Right cardiac atrium (tissue), 5 donors: ENCODE measurements around the gene ZNF487. TPM values are rescaled to one million over a fixed set of nuclear protein-coding genes. Genes with fewer than 3 reads are reported as not detected.
"Not testable (repeated sequence)": the region's sequence is repeated elsewhere in the genome, so short reads cannot be mapped to it uniquely, and the experiment has no call there.

Experiments
- ATAC-seq, 2 donors: fragments of 200-7000 bp; cut with Tn5 transposase; one replicate each; pipeline versions ENCODE4 v1.8.0 to v1.9.1; 2020; ENCODE audit warnings: moderate library complexity in 2 of 2, mild to moderate bottlenecking in 1 of 2
- DNase-seq, 3 donors: peaks; one replicate each; pipeline ENCODE4 v3.0.0-alpha.2; 2020
- H3K27ac ChIP-seq: one replicate; pipeline ENCODE4 v1.5.1; 2013; ENCODE audit warnings: mild to moderate bottlenecking, low read length, control low read depth, moderate library complexity
- H3K27me3 ChIP-seq: one replicate; pipeline ENCODE4 v1.6.1; 2013; ENCODE audit not compliant: control insufficient read depth, insufficient read depth
- H3K4me1 ChIP-seq: one replicate; pipeline ENCODE4 v1.6.1; 2013; ENCODE audit warnings: low read length; ENCODE audit not compliant: control insufficient read depth, insufficient read depth
- H3K4me3 ChIP-seq: one replicate; pipeline ENCODE4 v1.5.1; 2013; ENCODE audit warnings: low read length, control low read depth
- H3K9me3 ChIP-seq: one replicate; pipeline ENCODE4 v1.6.1; 2013; ENCODE audit warnings: low read length; ENCODE audit not compliant: control insufficient read depth
- WGBS: extraction: QIAGEN DNeasy Blood & Tissue Kit; methylation state at CpG from one replicate; pipeline ENCODE4 v1.1.7; 2013; 5-methylcytosine and 5-hydroxymethylcytosine counted together
- intact Hi-C, 4 donors: fragments of 100-400 bp; cut with DNase I; formaldehyde crosslinking; loops; one replicate each; pipeline versions ENCODE4 v1.11.0 to v1.14.0; 2022 to 2023
- polyA plus RNA-seq: library from polyadenylated mRNA; stranded (reverse); fragments of 200-250 nt; gene quantifications from one replicate; pipeline ENCODE4 v1.2.3, GENCODE V29; 2013
- total RNA-seq, 4 donors: library from RNA; stranded (reverse); fragmentation: NEBNext Ultra II Directional; extraction: Animal tissue kit (Norgen Biotek cat#: 25700); gene quantifications; one replicate each; pipeline ENCODE4 v1.2.1, GENCODE V29; 2021
- donor health status: healthy with polysubstance abuse.
- donor health status: DM: no; HTN: yes; CAD: no.
- donor health status: DM: no; HTN: no; CAD: no.
- donor health status: DM: no; HTN: yes; CAD: no; lungs with severe emphysema.
- donor health status: DM: yes; HTN: yes; CAD: no.

The ZNF487 gene
- total and polyA plus RNA-seq, 5 donors = 3.0 to 4.2 (median 3.6) TPM

- Histone ChIP-seq H3K4me3 (peak overlapping the region; percentile 50), H3K4me1 (peaks cover 3% of the 10 kb centered on the region), H3K9me3 (no peaks in the 10 kb centered on the region), H3K27me3 (no peaks in the 10 kb centered on the region), H3K27ac (peak overlapping the region; percentile 94)
- DNase-seq = no peak
- ATAC-seq = no peak
- 55% methylated on average over 18 of the region's 18 CpGs for WGBS
- intact Hi-C loops = no loop called here
Observed at GRCh38 chr10:43419997-43420368, 16.9 kb upstream of the ZNF487 start.

- Histone ChIP-seq H3K4me3 (peak overlapping the region; percentile 50), H3K27ac (peak overlapping the region; percentile 94), H3K27me3 (no peaks in the 10 kb centered on the region), H3K4me1 (peaks cover 3% of the 10 kb centered on the region), H3K9me3 (no peaks in the 10 kb centered on the region)
- under 1% methylated on average over 63 of the region's 63 CpGs for WGBS
- peak; percentile 98 to 99 for ATAC-seq
- intact Hi-C loops = no loop called here
- DNase-seq = peak; percentile 93 to 97 (median 97)
Observed at GRCh38 chr10:43420369-43421200, 16.3 kb upstream of the ZNF487 start.

- H3K4me3 ChIP-seq = peak overlapping the region; percentile 50
- peak overlapping the region; percentile 94 for H3K27ac ChIP-seq
- ATAC-seq (no peak), DNase-seq (no peak)
- WGBS = 21% methylated on average over 4 of the region's 4 CpGs
- H3K27me3 ChIP-seq = no peaks in the 10 kb centered on the region
- intact Hi-C loops = no loop called here
- H3K4me1 ChIP-seq = peaks cover 3% of the 10 kb centered on the region
- no peaks in the 10 kb centered on the region for H3K9me3 ChIP-seq
Observed at GRCh38 chr10:43421201-43421507, 15.8 kb upstream of the ZNF487 start.

GRCh38 chr10:43421519-43421918 lies 15.4 kb upstream of the ZNF487 start:
- DNase-seq = no peak
- H3K4me3 ChIP-seq = no peak overlapping the region
- H3K4me1 ChIP-seq = peaks cover 3% of the 10 kb centered on the region
- WGBS = 82% methylated on average over 6 of the region's 6 CpGs
- intact Hi-C loops = no loop called here
- no peaks in the 10 kb centered on the region for H3K27me3 ChIP-seq
- H3K9me3 ChIP-seq = no peaks in the 10 kb centered on the region
- H3K27ac ChIP-seq = peak overlapping the region; percentile 67
- no peak for ATAC-seq

GRCh38 chr10:43421944-43422343 lies 15.0 kb upstream of the ZNF487 start:
- H3K4me3 ChIP-seq, H3K9me3 ChIP-seq, H3K27me3 ChIP-seq, intact Hi-C loops, H3K4me1 ChIP-seq, ATAC-seq, DNase-seq: not testable (repeated sequence)
- WGBS = 97% methylated on average over 4 of the region's 4 CpGs
- H3K27ac ChIP-seq = peak overlapping the region; percentile 10

GRCh38 chr10:43424416-43424815 lies 12.5 kb upstream of the ZNF487 start:
- H3K27ac ChIP-seq = no peak overlapping the region
- ATAC-seq (no peak), DNase-seq (no peak)
- 91% methylated on average over 6 of the region's 6 CpGs for WGBS
- intact Hi-C loops = no loop called here
- no peaks in the 10 kb centered on the region for H3K27me3 ChIP-seq
- H3K4me3 ChIP-seq = no peak overlapping the region
- no peaks in the 10 kb centered on the region for H3K9me3 ChIP-seq
- peaks cover 3% of the 10 kb centered on the region for H3K4me1 ChIP-seq

GRCh38 chr10:43426476-43426875 lies 10.4 kb upstream of the ZNF487 start:
- H3K4me3 ChIP-seq, H3K4me1 ChIP-seq, DNase-seq, intact Hi-C loops, H3K27me3 ChIP-seq, H3K9me3 ChIP-seq, ATAC-seq, H3K27ac ChIP-seq: not testable (repeated sequence)
- WGBS = 95% methylated on average over 12 of the region's 12 CpGs

GRCh38 chr10:43427166-43427825 lies 9.6 kb upstream of the ZNF487 start:
- intact Hi-C loops = no loop called here
- no peaks in the 10 kb centered on the region for H3K4me1 ChIP-seq
- H3K4me3 ChIP-seq = no peak overlapping the region
- DNase-seq (no peak), ATAC-seq (no peak)
- 87% methylated on average over 12 of the region's 12 CpGs for WGBS
- no peaks in the 10 kb centered on the region for H3K9me3 ChIP-seq
- H3K27me3 ChIP-seq = no peaks in the 10 kb centered on the region
- no peak overlapping the region for H3K27ac ChIP-seq

- no peak for DNase-seq
- no peaks in the 10 kb centered on the region for H3K4me1 ChIP-seq
- intact Hi-C loops = no loop called here
- no peak for ATAC-seq
- no peak overlapping the region for H3K27ac ChIP-seq
- WGBS = 91% methylated on average over 8 of the region's 8 CpGs
- no peak overlapping the region for H3K4me3 ChIP-seq
- H3K9me3 ChIP-seq = no peaks in the 10 kb centered on the region
- no peaks in the 10 kb centered on the region for H3K27me3 ChIP-seq
Observed at GRCh38 chr10:43430926-43431663, 5.8 kb upstream of the ZNF487 start.

- intact Hi-C loops = loop anchor here in 2 of 4 donors (5.0 kb wide), 2 partner anchors 40 to 45 kb away; no protein-coding TSS in a partner anchor
- peak overlapping the region; percentile 74 for H3K4me3 ChIP-seq
- ATAC-seq (no peak), DNase-seq (no peak)
- no peaks in the 10 kb centered on the region for H3K9me3 ChIP-seq
- no peaks in the 10 kb centered on the region for H3K27me3 ChIP-seq
- WGBS = 4% methylated on average over 30 of the region's 30 CpGs
- H3K27ac ChIP-seq = peak overlapping the region; percentile 95
- H3K4me1 ChIP-seq = no peaks in the 10 kb centered on the region
Observed at GRCh38 chr10:43437141-43437870, 395 bp downstream of the ZNF487 start.
